Fibroblast of skin of left quadriceps (primary cell): ENCODE data around the gene STK31.
"Not testable (repeated sequence)": the region's sequence is repeated elsewhere in the genome, so short reads cannot be mapped to it uniquely, and the experiment has no call there.

Source experiments
- DNase-seq, 2 experiments: peaks; one replicate each; pipeline ENCODE4 v3.0.0-alpha.2; 2013; ENCODE audit warnings: low read depth in 2 of 2

Gene STK31

GRCh38 chr7:23802720-23803397, 92.8 kb downstream of the STK31 start:
- DNase-seq: no peak

DNA sequence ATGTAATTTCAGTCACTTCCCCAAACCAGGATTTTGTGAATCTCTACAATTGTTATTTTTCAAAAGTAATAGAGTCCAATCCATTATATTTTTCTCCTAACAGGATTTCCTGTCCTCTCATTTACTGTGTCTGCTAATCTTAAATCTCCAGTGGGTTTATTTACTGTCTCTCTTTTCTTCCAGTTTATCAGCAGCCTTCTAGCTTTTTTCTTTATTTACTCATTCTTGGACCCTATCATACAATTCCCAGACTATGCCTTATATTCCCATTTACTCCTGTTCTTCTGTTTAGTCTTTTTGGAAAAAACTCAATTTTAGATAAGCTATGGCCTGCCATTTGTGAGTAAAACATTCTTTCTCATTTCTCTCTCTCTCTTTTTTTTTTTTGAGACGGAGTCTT, 94.7 kb downstream of the STK31 start:
- no peak for DNase-seq

DNA sequence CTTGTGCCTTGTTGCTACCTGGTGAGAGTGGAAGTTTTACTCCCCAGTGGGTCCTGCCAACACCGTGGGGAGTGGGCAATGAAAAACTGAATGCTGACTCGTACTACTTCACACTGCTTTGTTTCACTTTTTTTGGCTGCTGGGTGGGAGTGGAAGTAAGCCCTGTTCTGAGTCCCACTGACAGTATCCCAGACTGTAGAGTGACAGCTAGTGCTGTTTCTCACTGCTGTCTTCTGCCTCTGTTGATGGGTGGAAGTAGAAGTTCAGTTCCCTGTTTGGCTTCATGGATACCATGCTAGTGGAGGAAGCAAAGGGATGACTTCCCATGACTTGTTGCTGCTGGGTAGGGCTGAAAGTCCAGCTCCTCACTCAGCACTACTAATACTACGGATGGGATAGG, 98.4 kb downstream of the STK31 start:
- no peak for DNase-seq

DNA sequence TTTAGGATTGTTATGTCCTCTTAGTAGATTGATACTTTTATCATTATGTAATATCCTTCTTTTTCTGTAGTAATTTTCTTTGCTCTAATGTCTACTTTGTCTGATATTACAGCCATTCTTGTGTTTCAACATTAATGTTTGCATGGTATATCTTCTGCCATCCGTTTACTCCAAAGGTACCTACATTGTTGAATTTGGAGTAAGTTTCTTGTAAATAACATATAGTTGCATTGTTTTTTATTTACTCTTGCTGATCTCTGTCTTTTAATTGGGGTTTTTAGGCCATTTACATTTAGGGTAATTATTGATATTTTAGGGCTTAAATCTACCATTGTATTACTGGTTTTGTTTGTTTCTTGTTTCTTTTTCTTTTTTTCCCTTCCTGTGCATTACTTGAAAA, 100.1 kb downstream of the STK31 start:
- DNase-seq: no peak

- no peak for DNase-seq
These were observed 101.5 kb downstream of the STK31 start for GRCh38 chr7:23811540-23811939.

- DNase-seq: not testable (repeated sequence)
These were observed 118.1 kb downstream of the STK31 start for GRCh38 chr7:23828125-23828524.

DNA sequence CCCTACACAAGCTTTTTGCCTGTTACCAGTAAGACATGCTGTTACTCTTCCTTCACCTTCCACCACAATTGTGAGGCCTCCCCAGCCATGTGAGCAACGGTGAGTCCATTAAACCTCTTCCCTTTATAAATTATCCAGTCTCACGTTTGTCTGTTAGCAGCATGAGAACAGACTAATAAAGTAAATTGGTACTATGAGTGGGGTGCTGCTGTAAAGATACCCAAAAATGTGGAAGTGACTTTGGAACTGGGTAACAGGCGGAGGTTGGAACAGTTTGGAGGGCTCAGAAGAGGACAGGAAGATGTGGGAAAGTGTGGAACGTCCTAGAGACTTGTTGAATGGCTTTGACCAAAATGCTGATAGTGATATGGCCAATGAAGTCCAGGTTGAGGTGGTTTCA, 122.7 kb downstream of the STK31 start:
- DNase-seq: not testable (repeated sequence)

- DNase-seq: no peak
These were observed 123.4 kb downstream of the STK31 start for GRCh38 chr7:23833405-23833804.

- DNase-seq: not testable (repeated sequence)
These were observed 134.8 kb downstream of the STK31 start for GRCh38 chr7:23844837-23845236.

DNA sequence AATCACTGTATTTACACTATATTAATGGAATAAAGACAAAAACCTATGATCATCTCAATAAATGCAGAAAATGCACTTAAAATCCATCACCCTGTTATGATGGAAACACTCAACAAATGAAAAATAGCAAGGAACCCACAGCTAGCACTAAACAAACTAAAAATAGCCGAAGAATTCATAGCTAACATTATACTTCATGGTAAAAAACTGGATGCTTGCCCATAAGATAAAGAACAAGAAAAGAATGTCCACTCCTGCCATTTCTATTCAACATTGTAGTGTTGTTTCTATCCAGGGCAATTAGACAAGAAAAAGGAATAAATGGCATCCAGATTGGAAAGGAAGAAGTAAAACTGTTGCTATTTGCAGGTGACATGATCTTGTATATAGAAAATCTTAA, 142.1 kb downstream of the STK31 start:
- DNase-seq: no peak

DNA sequence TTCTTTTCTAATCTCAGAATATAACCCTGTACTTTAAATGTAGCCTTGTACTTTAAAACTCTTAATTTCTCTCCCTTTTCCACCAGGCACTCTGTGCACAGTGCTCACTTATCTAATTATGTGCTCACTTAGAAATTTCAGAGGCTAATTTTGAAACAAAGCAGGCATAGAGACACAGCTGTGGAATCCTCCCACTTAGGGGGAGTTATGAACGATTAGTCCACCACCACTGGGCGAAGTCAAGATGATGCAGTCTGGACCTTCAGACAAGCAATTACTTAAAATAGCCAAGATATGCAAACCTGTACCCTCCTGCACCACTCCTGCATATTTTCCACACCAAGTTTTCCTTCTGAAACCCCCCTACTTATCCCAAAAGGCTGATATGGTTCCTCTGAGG, 143.0 kb downstream of the STK31 start:
- no peak for DNase-seq

DNA sequence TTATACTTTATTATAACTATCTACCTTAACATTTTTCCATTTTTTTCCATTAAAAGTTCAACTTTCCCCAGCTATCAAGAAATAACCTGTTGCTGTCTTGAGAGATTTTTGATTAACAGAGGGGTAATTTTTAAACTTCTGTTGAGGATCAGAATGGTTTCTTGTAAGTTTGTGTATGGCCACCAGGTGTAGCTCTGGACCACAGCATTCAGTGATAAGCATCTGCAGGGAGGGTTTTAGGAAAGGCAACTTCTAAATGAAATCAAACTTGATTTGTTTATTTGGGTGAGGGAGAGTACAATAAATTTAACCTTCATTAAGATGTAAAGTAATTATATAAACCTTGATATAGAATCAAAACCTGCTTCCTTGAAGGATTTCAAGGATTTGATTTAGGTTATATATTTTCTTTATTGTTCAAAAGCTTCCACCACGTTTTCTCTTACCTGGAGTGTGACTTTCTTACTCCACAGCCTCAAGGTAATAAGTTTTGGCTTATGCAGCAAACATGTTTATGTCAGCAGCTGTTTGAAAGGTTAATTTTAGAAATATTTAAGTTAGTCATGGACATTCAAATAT, 153.3 kb downstream of the STK31 start:
- peak; percentile 9 to 15 for DNase-seq

DNA sequence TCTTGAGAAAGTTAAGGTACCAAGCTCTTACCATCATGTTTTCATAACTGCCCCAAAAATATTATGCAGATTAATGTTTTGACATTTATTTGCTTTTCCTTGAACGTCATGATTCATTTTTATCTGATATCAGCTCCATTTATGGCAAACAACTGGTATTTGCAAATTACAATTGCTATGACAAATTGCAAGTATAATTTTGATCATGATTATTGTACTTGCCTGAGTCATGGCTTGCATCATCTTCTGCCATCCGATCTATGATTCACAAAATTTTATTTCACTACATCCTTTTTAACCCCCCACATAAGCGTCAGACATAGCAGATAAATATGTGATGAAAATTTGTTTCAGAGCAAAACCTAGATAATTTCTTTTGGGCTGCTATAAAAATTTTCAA, 155.0 kb downstream of the STK31 start:
- peak; percentile 65 to 66 for DNase-seq

DNA sequence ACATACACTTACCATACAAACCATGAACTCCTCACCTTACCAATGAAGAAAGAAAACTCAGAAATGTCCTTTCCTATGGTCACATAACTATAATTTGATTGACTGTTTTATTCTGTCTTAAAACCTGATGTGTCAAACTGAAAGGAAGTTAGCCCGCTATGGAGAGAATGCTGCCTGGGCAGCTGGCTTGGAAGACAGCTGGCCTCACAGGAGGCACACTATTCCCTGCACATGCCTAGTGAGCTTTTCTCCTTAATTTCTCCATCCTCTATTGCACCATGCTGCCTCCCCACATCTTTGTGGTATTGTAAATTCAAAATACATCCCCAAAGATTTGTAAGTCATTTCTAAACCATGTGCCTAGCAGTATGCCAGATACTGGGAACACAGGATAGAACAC, 163.3 kb downstream of the STK31 start:
- DNase-seq: no peak

GRCh38 chr7:23876526-23876925, 166.5 kb downstream of the STK31 start:
- DNase-seq: not testable (repeated sequence)
